ENCODE data around the gene JAG1.
"Not testable (repeated sequence)": the region's sequence is repeated elsewhere in the genome, so short reads cannot be mapped to it uniquely, and the experiment has no call there.

Gene JAG1

GRCh38 chr20:10622657-10623418, 51.0 kb downstream of the JAG1 start:
- Histone ChIP-seq H3K18ac (ENCODE audit: low read length) (no peak overlapping the region), H3K4me1 (ENCODE audit: control insufficient read depth, low read depth, low read length) (peaks cover 8% of the 10 kb centered on the region), H4K5ac (ENCODE audit: low read length) (no peak overlapping the region), H3K4ac (ENCODE audit: low read depth, low read length) (no peak overlapping the region), H2BK15ac (replicated peaks; ENCODE audit: low read depth) (peak overlapping the region; percentile 41), H2BK120ac (ENCODE audit: low read depth, low read length) (no peak overlapping the region), H3K4me3 (ENCODE audit: low read length) (no peak overlapping the region), H3K56ac (ENCODE audit: low read length) (no peak overlapping the region), H4K8ac (ENCODE audit: low read depth, low read length) (no peak overlapping the region), H3K9ac (ENCODE audit: low read length) (no peak overlapping the region), H3K23ac (ENCODE audit: low read length) (no peak overlapping the region), H3K27ac (ENCODE audit: low read depth, low read length) (no peak overlapping the region), H3K36me3 (ENCODE audit: control insufficient read depth, insufficient read depth, low read length) (no peaks in the 10 kb centered on the region), H3K79me2 (ENCODE audit: control insufficient read depth, insufficient read depth, low read length) (no peaks in the 10 kb centered on the region), H3K27me3 (ENCODE audit: insufficient read depth, low read length, poor library complexity) (no peaks in the 10 kb centered on the region), H2BK5ac (ENCODE audit: low read length) (no peak overlapping the region), H3K79me1 (ENCODE audit: low read length) (no peaks in the 10 kb centered on the region), H2AK5ac (ENCODE audit: low read length) (no peak overlapping the region), H3K4me2 (ENCODE audit: low read length) (no peak overlapping the region)
- no peak for DNase-seq
- no CpG with 5 or more reads among the region's 16 CpGs for WGBS (ENCODE audit: extremely low coverage, insufficient coverage, low lambda C conversion rate)

- no peak overlapping the region for H3K27ac ChIP-seq (ENCODE audit: low read depth, low read length)
- H3K79me2 ChIP-seq (ENCODE audit: control insufficient read depth, insufficient read depth, low read length) = no peaks in the 10 kb centered on the region
- WGBS (ENCODE audit: extremely low coverage, insufficient coverage, low lambda C conversion rate) = no CpG with 5 or more reads among the region's 3 CpGs
- H3K36me3 ChIP-seq (ENCODE audit: control insufficient read depth, insufficient read depth, low read length) = no peaks in the 10 kb centered on the region
- no peak overlapping the region for H2BK5ac ChIP-seq (ENCODE audit: low read length)
- H3K4me2 ChIP-seq (ENCODE audit: low read length) = no peak overlapping the region
- H3K4ac ChIP-seq (ENCODE audit: low read depth, low read length) = no peak overlapping the region
- no peak overlapping the region for H2BK120ac ChIP-seq (ENCODE audit: low read depth, low read length)
- H3K27me3 ChIP-seq (ENCODE audit: insufficient read depth, low read length, poor library complexity) = no peaks in the 10 kb centered on the region
- H3K56ac ChIP-seq (ENCODE audit: low read length) = no peak overlapping the region
- no peak overlapping the region for H4K8ac ChIP-seq (ENCODE audit: low read depth, low read length)
- H3K9ac ChIP-seq (ENCODE audit: low read length) = no peak overlapping the region
- peaks cover 8% of the 10 kb centered on the region for H3K4me1 ChIP-seq (ENCODE audit: control insufficient read depth, low read depth, low read length)
- no peak overlapping the region for H4K5ac ChIP-seq (ENCODE audit: low read length)
- H3K18ac ChIP-seq (ENCODE audit: low read length) = no peak overlapping the region
- no peaks in the 10 kb centered on the region for H3K79me1 ChIP-seq (ENCODE audit: low read length)
- H3K4me3 ChIP-seq (ENCODE audit: low read length) = no peak overlapping the region
- H3K23ac ChIP-seq (ENCODE audit: low read length) = no peak overlapping the region
- no peak overlapping the region for H2BK15ac ChIP-seq (replicated peaks; ENCODE audit: low read depth)
- no peak for DNase-seq
- H2AK5ac ChIP-seq (ENCODE audit: low read length) = no peak overlapping the region
Observed at GRCh38 chr20:10621149-10621548, 52.6 kb downstream of the JAG1 start.

GRCh38 chr20:10619427-10619826, 54.4 kb downstream of the JAG1 start:
- Histone ChIP-seq H3K79me2 (ENCODE audit: control insufficient read depth, insufficient read depth, low read length) (no peaks in the 10 kb centered on the region), H3K18ac (ENCODE audit: low read length) (no peak overlapping the region), H3K79me1 (ENCODE audit: low read length) (no peaks in the 10 kb centered on the region), H3K36me3 (ENCODE audit: control insufficient read depth, insufficient read depth, low read length) (no peaks in the 10 kb centered on the region), H3K4me2 (ENCODE audit: low read length) (no peak overlapping the region), H3K4ac (ENCODE audit: low read depth, low read length) (no peak overlapping the region), H4K8ac (ENCODE audit: low read depth, low read length) (no peak overlapping the region), H3K23ac (ENCODE audit: low read length) (no peak overlapping the region), H2BK120ac (ENCODE audit: low read depth, low read length) (no peak overlapping the region), H2BK15ac (replicated peaks; ENCODE audit: low read depth) (no peak overlapping the region), H3K4me3 (ENCODE audit: low read length) (no peak overlapping the region), H3K27me3 (ENCODE audit: insufficient read depth, low read length, poor library complexity) (no peaks in the 10 kb centered on the region), H3K27ac (ENCODE audit: low read depth, low read length) (no peak overlapping the region), H2AK5ac (ENCODE audit: low read length) (no peak overlapping the region), H4K5ac (ENCODE audit: low read length) (no peak overlapping the region), H3K4me1 (ENCODE audit: control insufficient read depth, low read depth, low read length) (peaks cover 8% of the 10 kb centered on the region), H3K56ac (ENCODE audit: low read length) (no peak overlapping the region), H2BK5ac (ENCODE audit: low read length) (no peak overlapping the region), H3K9ac (ENCODE audit: low read length) (no peak overlapping the region)
- WGBS (ENCODE audit: extremely low coverage, insufficient coverage, low lambda C conversion rate) = no CpG with 5 or more reads among the region's 3 CpGs
- DNase-seq = peak; percentile 92

- Histone ChIP-seq H3K27ac (ENCODE audit: low read depth, low read length) (no peak overlapping the region), H3K56ac (ENCODE audit: low read length) (no peak overlapping the region)
- peak; percentile 30 for DNase-seq
Observed at GRCh38 chr20:10618611-10619245, 55.1 kb downstream of the JAG1 start.

GRCh38 chr20:10617549-10618133, 56.2 kb downstream of the JAG1 start:
- not testable (repeated sequence) for H4K5ac ChIP-seq (ENCODE audit: low read length); H2AK5ac ChIP-seq (ENCODE audit: low read length); H2BK5ac ChIP-seq (ENCODE audit: low read length); H3K79me2 ChIP-seq (ENCODE audit: control insufficient read depth, insufficient read depth, low read length); H2BK120ac ChIP-seq (ENCODE audit: low read depth, low read length); H3K4ac ChIP-seq (ENCODE audit: low read depth, low read length); H4K8ac ChIP-seq (ENCODE audit: low read depth, low read length); H3K9ac ChIP-seq (ENCODE audit: low read length); H3K56ac ChIP-seq (ENCODE audit: low read length); H3K27me3 ChIP-seq (ENCODE audit: insufficient read depth, low read length, poor library complexity); H3K4me1 ChIP-seq (ENCODE audit: control insufficient read depth, low read depth, low read length); H3K23ac ChIP-seq (ENCODE audit: low read length); H3K36me3 ChIP-seq (ENCODE audit: control insufficient read depth, insufficient read depth, low read length); H3K27ac ChIP-seq (ENCODE audit: low read depth, low read length); H2BK15ac ChIP-seq (replicated peaks; ENCODE audit: low read depth); H3K79me1 ChIP-seq (ENCODE audit: low read length); H3K4me3 ChIP-seq (ENCODE audit: low read length); DNase-seq; H3K4me2 ChIP-seq (ENCODE audit: low read length)
- peak overlapping the region; percentile 82 for H3K18ac ChIP-seq (ENCODE audit: low read length)
- no CpG with 5 or more reads among the region's 4 CpGs for WGBS (ENCODE audit: extremely low coverage, insufficient coverage, low lambda C conversion rate)

More at GRCh38 chr20:10618611-10619245, 55.1 kb downstream of the JAG1 start:
- H3K4me2 ChIP-seq (ENCODE audit: low read length) = no peak overlapping the region
- H2BK15ac ChIP-seq (replicated peaks; ENCODE audit: low read depth) = no peak overlapping the region
- WGBS (ENCODE audit: extremely low coverage, insufficient coverage, low lambda C conversion rate) = no CpG with 5 or more reads among the region's 6 CpGs
- H2BK120ac ChIP-seq (ENCODE audit: low read depth, low read length) = no peak overlapping the region
- no peaks in the 10 kb centered on the region for H3K36me3 ChIP-seq (ENCODE audit: control insufficient read depth, insufficient read depth, low read length)
- H3K27me3 ChIP-seq (ENCODE audit: insufficient read depth, low read length, poor library complexity) = no peaks in the 10 kb centered on the region
- no peaks in the 10 kb centered on the region for H3K79me1 ChIP-seq (ENCODE audit: low read length)
- H3K79me2 ChIP-seq (ENCODE audit: control insufficient read depth, insufficient read depth, low read length) = no peaks in the 10 kb centered on the region
- H3K4me3 ChIP-seq (ENCODE audit: low read length) = no peak overlapping the region
- H4K5ac ChIP-seq (ENCODE audit: low read length) = no peak overlapping the region
- H3K9ac ChIP-seq (ENCODE audit: low read length) = no peak overlapping the region
- H3K18ac ChIP-seq (ENCODE audit: low read length) = no peak overlapping the region
- H4K8ac ChIP-seq (ENCODE audit: low read depth, low read length) = no peak overlapping the region
- H2BK5ac ChIP-seq (ENCODE audit: low read length) = no peak overlapping the region
- H3K23ac ChIP-seq (ENCODE audit: low read length) = no peak overlapping the region
- no peak overlapping the region for H2AK5ac ChIP-seq (ENCODE audit: low read length)
- H3K4me1 ChIP-seq (ENCODE audit: control insufficient read depth, low read depth, low read length) = peaks cover 8% of the 10 kb centered on the region
- no peak overlapping the region for H3K4ac ChIP-seq (ENCODE audit: low read depth, low read length)
